ENCODE results near the gene PDE1A.
"Not testable (repeated sequence)": the region's sequence is repeated elsewhere in the genome, so short reads cannot be mapped to it uniquely, and the experiment has no call there.

Gene PDE1A

GRCh38 chr2:182351427-182351826 lies 75.4 kb downstream of the PDE1A start:
- DNase-seq = no peak

- DNase-seq = no peak
Measured at GRCh38 chr2:182349268-182349667, 77.6 kb downstream of the PDE1A start.

GRCh38 chr2:182345384-182345783 lies 81.5 kb downstream of the PDE1A start:
- no peak for DNase-seq

- no peak for DNase-seq
Measured at GRCh38 chr2:182330451-182331305, 96.2 kb downstream of the PDE1A start.

GRCh38 chr2:182324665-182325064 lies 102.2 kb downstream of the PDE1A start:
- DNase-seq = no peak

- no peak for DNase-seq
Measured at GRCh38 chr2:182321096-182321495, 105.7 kb downstream of the PDE1A start.

GRCh38 chr2:182319556-182320505 lies 107.0 kb downstream of the PDE1A start:
- no peak for DNase-seq

- no peak for DNase-seq
Measured at GRCh38 chr2:182318466-182319220, 108.2 kb downstream of the PDE1A start.

- DNase-seq = no peak
Measured at GRCh38 chr2:182316950-182317349, 109.9 kb downstream of the PDE1A start.

- DNase-seq = no peak
Measured at GRCh38 chr2:182302972-182303371, 123.9 kb downstream of the PDE1A start.

- DNase-seq = no peak
Measured at GRCh38 chr2:182302174-182302573, 124.7 kb downstream of the PDE1A start.

GRCh38 chr2:182301093-182301492 lies 125.7 kb downstream of the PDE1A start:
- DNase-seq = no peak

- no peak for DNase-seq
Measured at GRCh38 chr2:182300608-182301007, 126.2 kb downstream of the PDE1A start.

GRCh38 chr2:182299632-182300031 lies 127.2 kb downstream of the PDE1A start:
- no peak for DNase-seq

- DNase-seq = no peak
Measured at GRCh38 chr2:182298456-182298855, 128.4 kb downstream of the PDE1A start.

GRCh38 chr2:182291296-182291695 lies 135.5 kb downstream of the PDE1A start:
- no peak for DNase-seq

- DNase-seq = no peak
Measured at GRCh38 chr2:182283512-182283911, 143.3 kb downstream of the PDE1A start.

GRCh38 chr2:182281276-182281675 lies 145.6 kb downstream of the PDE1A start:
- DNase-seq = no peak

- no peak for DNase-seq
Measured at GRCh38 chr2:182280118-182280517, 146.7 kb downstream of the PDE1A start.

GRCh38 chr2:182276662-182277061 lies 150.2 kb downstream of the PDE1A start:
- not testable (repeated sequence) for DNase-seq

GRCh38 chr2:182267971-182268370 lies 158.9 kb downstream of the PDE1A start:
- no peak for DNase-seq

- DNase-seq = no peak
Measured at GRCh38 chr2:182266909-182267308, 159.9 kb downstream of the PDE1A start.

- no peak for DNase-seq
Measured at GRCh38 chr2:182265718-182266117, 161.1 kb downstream of the PDE1A start.
